WTC11 (cell line): ENCODE data around the gene CACNA1A. TPM values are rescaled to one million over a fixed set of nuclear protein-coding genes. Genes with fewer than 3 reads are reported as not detected.
A peak's percentile ranks its signal among the peaks of the same experiment; 100 is the strongest.

ENCODE experiments used
- ATF1 ChIP-seq: sonication (generic); formaldehyde crosslinking; IDR thresholded peaks from 2 replicates; pipeline ENCODE4 v1.8.1; 2023; ENCODE audit warnings: mild to moderate bottlenecking, moderate library complexity, missing genetic modification reagents
- CREB1 ChIP-seq: sonication (generic); formaldehyde crosslinking; IDR thresholded peaks from 2 replicates; pipeline ENCODE4 v1.8.0; 2023; ENCODE audit warnings: mild to moderate bottlenecking, missing genetic modification reagents
- ETV6 ChIP-seq: sonication (generic); formaldehyde crosslinking; IDR thresholded peaks from 2 replicates; pipeline ENCODE4 v1.8.1; 2022; ENCODE audit warnings: mild to moderate bottlenecking, missing genetic modification reagents
- GRHL2 ChIP-seq: fragments of 250-450 bp; sonication (Bioruptor Pico); IDR thresholded peaks from 2 replicates; pipeline ENCODE4 v1.8.0; 2022; ENCODE audit warnings: mild to moderate bottlenecking, moderate library complexity; ENCODE audit not compliant: insufficient replicate concordance, severe bottlenecking
- HMGA2 ChIP-seq: fragments of 250-450 bp; sonication (Bioruptor Pico); IDR thresholded peaks from 2 replicates; pipeline ENCODE4 v1.4.0; 2021; ENCODE audit warnings: mild to moderate bottlenecking, moderate library complexity
- JUN ChIP-seq: sonication (generic); formaldehyde crosslinking; IDR thresholded peaks from 2 replicates; pipeline ENCODE4 v1.8.0; 2023; ENCODE audit warnings: mild to moderate bottlenecking, missing genetic modification reagents
- SMAD4 ChIP-seq: sonication (generic); formaldehyde crosslinking; IDR thresholded peaks from 2 replicates; pipeline ENCODE4 v1.8.0; 2022; ENCODE audit warnings: mild to moderate bottlenecking, missing genetic modification reagents
- TEAD4 ChIP-seq: sonication (generic); formaldehyde crosslinking; IDR thresholded peaks from 2 replicates; pipeline ENCODE4 v1.8.0; 2022; ENCODE audit warnings: mild to moderate bottlenecking, missing genetic modification reagents
- ZBTB21 ChIP-seq: sonication (generic); formaldehyde crosslinking; IDR thresholded peaks from 2 replicates; pipeline ENCODE4 v1.8.1; 2023; ENCODE audit warnings: mild to moderate bottlenecking, missing genetic modification reagents, borderline replicate concordance
- ZNF219 ChIP-seq: sonication (generic); formaldehyde crosslinking; IDR thresholded peaks from 2 replicates; pipeline ENCODE4 v1.8.0; 2023; ENCODE audit warnings: missing genetic modification reagents, mild to moderate bottlenecking, borderline replicate concordance
- ZNF263 ChIP-seq: sonication (generic); formaldehyde crosslinking; IDR thresholded peaks from 2 replicates; pipeline ENCODE4 v1.8.1; 2022; ENCODE audit warnings: low read depth, mild to moderate bottlenecking, moderate library complexity, missing genetic modification reagents
- ZNF423 ChIP-seq: fragments of 250-450 bp; sonication (Bioruptor Pico); IDR thresholded peaks from 2 replicates; pipeline ENCODE4 v2.1.2; 2022; ENCODE audit warnings: mild to moderate bottlenecking, moderate library complexity
- total RNA-seq: library from RNA; stranded (reverse); gene quantifications from 3 replicates; pipeline ENCODE4 v1.2.3, GENCODE V29; 2021
- TF ChIP-seq, protein P1 (sequence below): sonication (generic); formaldehyde crosslinking; IDR thresholded peaks from 2 replicates; pipeline ENCODE4 v1.8.0; 2022; ENCODE audit warnings: mild to moderate bottlenecking, missing genetic modification reagents
- TF ChIP-seq, protein P2 (sequence below): sonication (generic); formaldehyde crosslinking; IDR thresholded peaks from 2 replicates; pipeline ENCODE4 v1.8.0; 2023; ENCODE audit warnings: missing genetic modification reagents, mild to moderate bottlenecking, borderline replicate concordance
- TF ChIP-seq, protein P3 (sequence below): sonication (generic); formaldehyde crosslinking; IDR thresholded peaks from 2 replicates; pipeline ENCODE4 v1.8.1; 2023; ENCODE audit warnings: mild to moderate bottlenecking, missing genetic modification reagents, moderate library complexity
- TF ChIP-seq, protein P4 (sequence below): fragments of 250-450 bp; sonication (Bioruptor Pico); IDR thresholded peaks from 2 replicates; pipeline ENCODE4 v1.9.0; 2021; ENCODE audit warnings: mild to moderate bottlenecking
- TF ChIP-seq, protein P5 (sequence below): sonication (generic); formaldehyde crosslinking; IDR thresholded peaks from 2 replicates; pipeline ENCODE4 v1.8.1; 2022; ENCODE audit warnings: missing genetic modification reagents, borderline replicate concordance
- TF ChIP-seq, protein P6 (sequence below): fragments of 250-450 bp; sonication (Bioruptor Pico); IDR thresholded peaks from 2 replicates; pipeline ENCODE4 v1.8.0; 2021; ENCODE audit warnings: mild to moderate bottlenecking
- TF ChIP-seq, protein P7 (sequence below): fragments of 250-450 bp; sonication (Bioruptor Pico); IDR thresholded peaks from 2 replicates; pipeline ENCODE4 v2.1.2; 2022; ENCODE audit warnings: mild to moderate bottlenecking, moderate library complexity
- TF ChIP-seq, protein P8 (sequence below): sonication (generic); formaldehyde crosslinking; IDR thresholded peaks from 2 replicates; pipeline ENCODE4 v1.8.0; 2022; ENCODE audit warnings: mild to moderate bottlenecking, missing genetic modification reagents
- TF ChIP-seq, protein P9 (sequence below): fragments of 200-600 bp; IDR thresholded peaks from 2 replicates; pipeline ENCODE4 v1.8.0; 2022; ENCODE audit warnings: antibody characterized with exemption

Gene CACNA1A
- total RNA-seq, 1 experiment from 2014 or later = 28.9 TPM

DNA sequence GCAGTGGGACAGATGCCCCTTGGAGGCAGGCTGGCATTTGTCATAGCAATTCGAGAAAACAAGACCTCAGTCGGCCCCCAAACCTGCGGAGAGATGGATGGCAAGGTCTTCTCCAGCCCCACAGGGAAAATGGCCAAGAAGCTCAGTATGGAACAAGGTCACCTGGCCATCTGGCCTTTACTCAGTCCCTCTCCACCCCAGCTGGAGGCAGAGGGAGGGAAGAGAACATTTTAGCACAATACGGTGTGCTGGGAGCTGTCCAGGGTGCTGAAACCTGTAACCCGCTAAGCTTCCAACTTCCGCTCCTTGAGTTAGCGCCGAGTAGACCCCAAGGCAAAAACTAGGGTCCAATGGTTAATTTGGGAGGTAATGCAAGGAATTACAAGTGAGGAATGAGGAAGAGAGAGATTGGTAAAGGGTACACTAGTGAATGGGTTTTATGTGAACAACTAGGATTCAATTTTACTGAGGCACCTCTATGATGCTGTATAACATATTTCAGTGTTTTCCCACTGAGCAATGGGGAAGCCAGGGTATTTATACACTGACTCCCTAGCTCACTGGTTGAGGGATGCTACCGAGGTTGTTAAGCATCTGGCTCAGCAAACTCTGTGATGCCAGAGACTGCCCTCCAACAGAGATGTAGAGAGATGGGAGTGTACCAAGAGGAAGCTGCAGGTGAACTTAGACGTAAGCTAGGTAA, 64.3 kb downstream of the CACNA1A start (continued):
- TF ChIP-seq, protein P1, sequence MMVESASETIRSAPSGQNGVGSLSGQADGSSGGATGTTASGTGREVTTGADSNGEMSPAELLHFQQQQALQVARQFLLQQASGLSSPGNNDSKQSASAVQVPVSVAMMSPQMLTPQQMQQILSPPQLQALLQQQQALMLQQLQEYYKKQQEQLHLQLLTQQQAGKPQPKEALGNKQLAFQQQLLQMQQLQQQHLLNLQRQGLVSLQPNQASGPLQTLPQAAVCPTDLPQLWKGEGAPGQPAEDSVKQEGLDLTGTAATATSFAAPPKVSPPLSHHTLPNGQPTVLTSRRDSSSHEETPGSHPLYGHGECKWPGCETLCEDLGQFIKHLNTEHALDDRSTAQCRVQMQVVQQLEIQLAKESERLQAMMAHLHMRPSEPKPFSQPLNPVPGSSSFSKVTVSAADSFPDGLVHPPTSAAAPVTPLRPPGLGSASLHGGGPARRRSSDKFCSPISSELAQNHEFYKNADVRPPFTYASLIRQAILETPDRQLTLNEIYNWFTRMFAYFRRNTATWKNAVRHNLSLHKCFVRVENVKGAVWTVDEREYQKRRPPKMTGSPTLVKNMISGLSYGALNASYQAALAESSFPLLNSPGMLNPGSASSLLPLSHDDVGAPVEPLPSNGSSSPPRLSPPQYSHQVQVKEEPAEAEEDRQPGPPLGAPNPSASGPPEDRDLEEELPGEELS (CRISPR knock-in tag) = peak; percentile 85
- TF ChIP-seq ZNF263 (CRISPR knock-in tag) (0 out of 2 replicates have a peak, but pooled peaks have one; percentile 10), ETV6 (CRISPR knock-in tag) (no peak), HMGA2 (no peak), CREB1 (CRISPR knock-in tag) (0 out of 2 replicates have a peak, but pooled peaks have one; percentile 54), JUN (peak; percentile 90; the same call in 1 of the 2 replicates), ZNF219 (CRISPR knock-in tag) (no peak), ZNF423 (CRISPR knock-in tag) (no peak), ZBTB21 (no peak), ATF1 (CRISPR knock-in tag) (no peak), GRHL2 (CRISPR knock-in tag) (no peak), TEAD4 (CRISPR knock-in tag) (peak; percentile 84; the same call in 1 of the 2 replicates), SMAD4 (CRISPR knock-in tag) (0 out of 2 replicates have a peak, but pooled peaks have one; percentile 75)
- TF ChIP-seq, protein P2, sequence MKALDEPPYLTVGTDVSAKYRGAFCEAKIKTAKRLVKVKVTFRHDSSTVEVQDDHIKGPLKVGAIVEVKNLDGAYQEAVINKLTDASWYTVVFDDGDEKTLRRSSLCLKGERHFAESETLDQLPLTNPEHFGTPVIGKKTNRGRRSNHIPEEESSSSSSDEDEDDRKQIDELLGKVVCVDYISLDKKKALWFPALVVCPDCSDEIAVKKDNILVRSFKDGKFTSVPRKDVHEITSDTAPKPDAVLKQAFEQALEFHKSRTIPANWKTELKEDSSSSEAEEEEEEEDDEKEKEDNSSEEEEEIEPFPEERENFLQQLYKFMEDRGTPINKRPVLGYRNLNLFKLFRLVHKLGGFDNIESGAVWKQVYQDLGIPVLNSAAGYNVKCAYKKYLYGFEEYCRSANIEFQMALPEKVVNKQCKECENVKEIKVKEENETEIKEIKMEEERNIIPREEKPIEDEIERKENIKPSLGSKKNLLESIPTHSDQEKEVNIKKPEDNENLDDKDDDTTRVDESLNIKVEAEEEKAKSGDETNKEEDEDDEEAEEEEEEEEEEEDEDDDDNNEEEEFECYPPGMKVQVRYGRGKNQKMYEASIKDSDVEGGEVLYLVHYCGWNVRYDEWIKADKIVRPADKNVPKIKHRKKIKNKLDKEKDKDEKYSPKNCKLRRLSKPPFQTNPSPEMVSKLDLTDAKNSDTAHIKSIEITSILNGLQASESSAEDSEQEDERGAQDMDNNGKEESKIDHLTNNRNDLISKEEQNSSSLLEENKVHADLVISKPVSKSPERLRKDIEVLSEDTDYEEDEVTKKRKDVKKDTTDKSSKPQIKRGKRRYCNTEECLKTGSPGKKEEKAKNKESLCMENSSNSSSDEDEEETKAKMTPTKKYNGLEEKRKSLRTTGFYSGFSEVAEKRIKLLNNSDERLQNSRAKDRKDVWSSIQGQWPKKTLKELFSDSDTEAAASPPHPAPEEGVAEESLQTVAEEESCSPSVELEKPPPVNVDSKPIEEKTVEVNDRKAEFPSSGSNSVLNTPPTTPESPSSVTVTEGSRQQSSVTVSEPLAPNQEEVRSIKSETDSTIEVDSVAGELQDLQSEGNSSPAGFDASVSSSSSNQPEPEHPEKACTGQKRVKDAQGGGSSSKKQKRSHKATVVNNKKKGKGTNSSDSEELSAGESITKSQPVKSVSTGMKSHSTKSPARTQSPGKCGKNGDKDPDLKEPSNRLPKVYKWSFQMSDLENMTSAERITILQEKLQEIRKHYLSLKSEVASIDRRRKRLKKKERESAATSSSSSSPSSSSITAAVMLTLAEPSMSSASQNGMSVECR (CRISPR knock-in tag) = peak; percentile 95
- TF ChIP-seq, protein P3, sequence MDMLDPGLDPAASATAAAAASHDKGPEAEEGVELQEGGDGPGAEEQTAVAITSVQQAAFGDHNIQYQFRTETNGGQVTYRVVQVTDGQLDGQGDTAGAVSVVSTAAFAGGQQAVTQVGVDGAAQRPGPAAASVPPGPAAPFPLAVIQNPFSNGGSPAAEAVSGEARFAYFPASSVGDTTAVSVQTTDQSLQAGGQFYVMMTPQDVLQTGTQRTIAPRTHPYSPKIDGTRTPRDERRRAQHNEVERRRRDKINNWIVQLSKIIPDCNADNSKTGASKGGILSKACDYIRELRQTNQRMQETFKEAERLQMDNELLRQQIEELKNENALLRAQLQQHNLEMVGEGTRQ (CRISPR knock-in tag) = no peak
- TF ChIP-seq, protein P4, sequence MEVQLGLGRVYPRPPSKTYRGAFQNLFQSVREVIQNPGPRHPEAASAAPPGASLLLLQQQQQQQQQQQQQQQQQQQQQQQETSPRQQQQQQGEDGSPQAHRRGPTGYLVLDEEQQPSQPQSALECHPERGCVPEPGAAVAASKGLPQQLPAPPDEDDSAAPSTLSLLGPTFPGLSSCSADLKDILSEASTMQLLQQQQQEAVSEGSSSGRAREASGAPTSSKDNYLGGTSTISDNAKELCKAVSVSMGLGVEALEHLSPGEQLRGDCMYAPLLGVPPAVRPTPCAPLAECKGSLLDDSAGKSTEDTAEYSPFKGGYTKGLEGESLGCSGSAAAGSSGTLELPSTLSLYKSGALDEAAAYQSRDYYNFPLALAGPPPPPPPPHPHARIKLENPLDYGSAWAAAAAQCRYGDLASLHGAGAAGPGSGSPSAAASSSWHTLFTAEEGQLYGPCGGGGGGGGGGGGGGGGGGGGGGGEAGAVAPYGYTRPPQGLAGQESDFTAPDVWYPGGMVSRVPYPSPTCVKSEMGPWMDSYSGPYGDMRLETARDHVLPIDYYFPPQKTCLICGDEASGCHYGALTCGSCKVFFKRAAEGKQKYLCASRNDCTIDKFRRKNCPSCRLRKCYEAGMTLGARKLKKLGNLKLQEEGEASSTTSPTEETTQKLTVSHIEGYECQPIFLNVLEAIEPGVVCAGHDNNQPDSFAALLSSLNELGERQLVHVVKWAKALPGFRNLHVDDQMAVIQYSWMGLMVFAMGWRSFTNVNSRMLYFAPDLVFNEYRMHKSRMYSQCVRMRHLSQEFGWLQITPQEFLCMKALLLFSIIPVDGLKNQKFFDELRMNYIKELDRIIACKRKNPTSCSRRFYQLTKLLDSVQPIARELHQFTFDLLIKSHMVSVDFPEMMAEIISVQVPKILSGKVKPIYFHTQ (CRISPR knock-in tag) = no peak
- TF ChIP-seq, protein P5, sequence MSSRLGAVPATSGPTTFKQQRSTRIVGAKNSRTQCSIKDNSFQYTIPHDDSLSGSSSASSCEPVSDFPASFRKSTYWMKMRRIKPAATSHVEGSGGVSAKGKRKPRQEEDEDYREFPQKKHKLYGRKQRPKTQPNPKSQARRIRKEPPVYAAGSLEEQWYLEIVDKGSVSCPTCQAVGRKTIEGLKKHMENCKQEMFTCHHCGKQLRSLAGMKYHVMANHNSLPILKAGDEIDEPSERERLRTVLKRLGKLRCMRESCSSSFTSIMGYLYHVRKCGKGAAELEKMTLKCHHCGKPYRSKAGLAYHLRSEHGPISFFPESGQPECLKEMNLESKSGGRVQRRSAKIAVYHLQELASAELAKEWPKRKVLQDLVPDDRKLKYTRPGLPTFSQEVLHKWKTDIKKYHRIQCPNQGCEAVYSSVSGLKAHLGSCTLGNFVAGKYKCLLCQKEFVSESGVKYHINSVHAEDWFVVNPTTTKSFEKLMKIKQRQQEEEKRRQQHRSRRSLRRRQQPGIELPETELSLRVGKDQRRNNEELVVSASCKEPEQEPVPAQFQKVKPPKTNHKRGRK (CRISPR knock-in tag) = no peak
- TF ChIP-seq, protein P6, sequence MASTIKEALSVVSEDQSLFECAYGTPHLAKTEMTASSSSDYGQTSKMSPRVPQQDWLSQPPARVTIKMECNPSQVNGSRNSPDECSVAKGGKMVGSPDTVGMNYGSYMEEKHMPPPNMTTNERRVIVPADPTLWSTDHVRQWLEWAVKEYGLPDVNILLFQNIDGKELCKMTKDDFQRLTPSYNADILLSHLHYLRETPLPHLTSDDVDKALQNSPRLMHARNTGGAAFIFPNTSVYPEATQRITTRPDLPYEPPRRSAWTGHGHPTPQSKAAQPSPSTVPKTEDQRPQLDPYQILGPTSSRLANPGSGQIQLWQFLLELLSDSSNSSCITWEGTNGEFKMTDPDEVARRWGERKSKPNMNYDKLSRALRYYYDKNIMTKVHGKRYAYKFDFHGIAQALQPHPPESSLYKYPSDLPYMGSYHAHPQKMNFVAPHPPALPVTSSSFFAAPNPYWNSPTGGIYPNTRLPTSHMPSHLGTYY (CRISPR knock-in tag) = 0 out of 2 replicates have a peak, but pooled peaks have one; percentile 52
- TF ChIP-seq, protein P7, sequence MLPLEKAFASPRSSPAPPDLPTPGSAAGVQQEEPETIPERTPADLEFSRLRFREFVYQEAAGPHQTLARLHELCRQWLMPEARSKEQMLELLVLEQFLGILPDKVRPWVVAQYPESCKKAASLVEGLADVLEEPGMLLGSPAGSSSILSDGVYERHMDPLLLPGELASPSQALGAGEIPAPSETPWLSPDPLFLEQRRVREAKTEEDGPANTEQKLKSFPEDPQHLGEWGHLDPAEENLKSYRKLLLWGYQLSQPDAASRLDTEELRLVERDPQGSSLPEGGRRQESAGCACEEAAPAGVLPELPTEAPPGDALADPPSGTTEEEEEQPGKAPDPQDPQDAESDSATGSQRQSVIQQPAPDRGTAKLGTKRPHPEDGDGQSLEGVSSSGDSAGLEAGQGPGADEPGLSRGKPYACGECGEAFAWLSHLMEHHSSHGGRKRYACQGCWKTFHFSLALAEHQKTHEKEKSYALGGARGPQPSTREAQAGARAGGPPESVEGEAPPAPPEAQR (CRISPR knock-in tag) = no peak
- TF ChIP-seq, protein P8, sequence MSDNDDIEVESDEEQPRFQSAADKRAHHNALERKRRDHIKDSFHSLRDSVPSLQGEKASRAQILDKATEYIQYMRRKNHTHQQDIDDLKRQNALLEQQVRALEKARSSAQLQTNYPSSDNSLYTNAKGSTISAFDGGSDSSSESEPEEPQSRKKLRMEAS = peak; percentile 64; the same call in 1 of the 2 replicates
- TF ChIP-seq, protein P9, sequence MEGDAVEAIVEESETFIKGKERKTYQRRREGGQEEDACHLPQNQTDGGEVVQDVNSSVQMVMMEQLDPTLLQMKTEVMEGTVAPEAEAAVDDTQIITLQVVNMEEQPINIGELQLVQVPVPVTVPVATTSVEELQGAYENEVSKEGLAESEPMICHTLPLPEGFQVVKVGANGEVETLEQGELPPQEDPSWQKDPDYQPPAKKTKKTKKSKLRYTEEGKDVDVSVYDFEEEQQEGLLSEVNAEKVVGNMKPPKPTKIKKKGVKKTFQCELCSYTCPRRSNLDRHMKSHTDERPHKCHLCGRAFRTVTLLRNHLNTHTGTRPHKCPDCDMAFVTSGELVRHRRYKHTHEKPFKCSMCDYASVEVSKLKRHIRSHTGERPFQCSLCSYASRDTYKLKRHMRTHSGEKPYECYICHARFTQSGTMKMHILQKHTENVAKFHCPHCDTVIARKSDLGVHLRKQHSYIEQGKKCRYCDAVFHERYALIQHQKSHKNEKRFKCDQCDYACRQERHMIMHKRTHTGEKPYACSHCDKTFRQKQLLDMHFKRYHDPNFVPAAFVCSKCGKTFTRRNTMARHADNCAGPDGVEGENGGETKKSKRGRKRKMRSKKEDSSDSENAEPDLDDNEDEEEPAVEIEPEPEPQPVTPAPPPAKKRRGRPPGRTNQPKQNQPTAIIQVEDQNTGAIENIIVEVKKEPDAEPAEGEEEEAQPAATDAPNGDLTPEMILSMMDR = no peak
